Measurements from ENCODE around the gene POLN.

Gene POLN

GRCh38 chr4:2049381-2049780 is 192.5 kb downstream of the POLN start:
- no peak for DNase-seq
- Histone ChIP-seq H3K4me3 (ENCODE audit: control insufficient read depth in 1 of 7, extremely low read depth in 1 of 7, insufficient read depth in 4 of 7, low read depth in 2 of 7, low read length in 6 of 7) (no peak overlapping the region), H3K27ac (ENCODE audit: insufficient read depth in 1 of 2, low read depth in 1 of 2, low read length in 2 of 2, poor library complexity in 1 of 2, severe bottlenecking in 2 of 2) (no peak overlapping the region), H3K4me1 (ENCODE audit: control extremely low read depth in 1 of 4, control insufficient read depth in 4 of 4, insufficient read depth in 4 of 4, low read length in 3 of 4) (peaks cover 0 to 5% (median 0%) of the 10 kb centered on the region in 4 experiments), H3K36me3 (ENCODE audit: control insufficient read depth in 4 of 4, insufficient read depth in 4 of 4, low read length in 3 of 4) (peaks cover 0 to 3% (median 0%) of the 10 kb centered on the region in 4 experiments), H3K27me3 (replicated peaks in 2 of 5; ENCODE audit: control insufficient read depth in 4 of 5, insufficient read depth in 5 of 5, low read length in 4 of 5) (peaks cover 7 to 74% (median 32%) of the 10 kb centered on the region in 5 experiments), H3K9me3 (ENCODE audit: control extremely low read depth in 1 of 5, control insufficient read depth in 4 of 5, insufficient read depth in 2 of 5, low read depth in 1 of 5, low read length in 4 of 5) (peaks cover 0 to 4% (median 0%) of the 10 kb centered on the region in 5 experiments)
- 100% methylated on average over 4 of the region's 7 CpGs for WGBS (ENCODE audit: insufficient coverage)
- ChIA-PET POLR2A (no interaction called here), CTCF (no interaction called here)

GRCh38 chr4:2048831-2049230 is 193.1 kb downstream of the POLN start:
- 98% methylated on average over 4 of the region's 8 CpGs for WGBS (ENCODE audit: insufficient coverage)
- CTCF ChIA-PET: no interaction called here
- POLR2A ChIA-PET: no interaction called here
- Histone ChIP-seq H3K4me1 (ENCODE audit: control extremely low read depth in 1 of 4, control insufficient read depth in 4 of 4, insufficient read depth in 4 of 4, low read length in 3 of 4) (peaks cover 0 to 5% (median 0%) of the 10 kb centered on the region in 4 experiments), H3K27me3 (replicated peaks in 2 of 5; ENCODE audit: control insufficient read depth in 4 of 5, insufficient read depth in 5 of 5, low read length in 4 of 5) (peaks cover 7 to 71% (median 32%) of the 10 kb centered on the region in 5 experiments), H3K4me3 (ENCODE audit: control insufficient read depth in 1 of 7, extremely low read depth in 1 of 7, insufficient read depth in 4 of 7, low read depth in 2 of 7, low read length in 6 of 7) (no peak overlapping the region), H3K36me3 (ENCODE audit: control insufficient read depth in 4 of 4, insufficient read depth in 4 of 4, low read length in 3 of 4) (peaks cover 0 to 3% (median 0%) of the 10 kb centered on the region in 4 experiments), H3K27ac (ENCODE audit: insufficient read depth in 1 of 2, low read depth in 1 of 2, low read length in 2 of 2, poor library complexity in 1 of 2, severe bottlenecking in 2 of 2) (no peak overlapping the region), H3K9me3 (ENCODE audit: control extremely low read depth in 1 of 5, control insufficient read depth in 4 of 5, insufficient read depth in 2 of 5, low read depth in 1 of 5, low read length in 4 of 5) (peaks cover 0 to 4% (median 0%) of the 10 kb centered on the region in 5 experiments)
- no peak for DNase-seq

GRCh38 chr4:2047781-2048581 is 193.9 kb downstream of the POLN start:
- no peak for DNase-seq
- WGBS (ENCODE audit: insufficient coverage): 96% methylated on average over 25 of the region's 25 CpGs
- H3K27me3 ChIP-seq (replicated peaks in 2 of 5; ENCODE audit: control insufficient read depth in 4 of 5, insufficient read depth in 5 of 5, low read length in 4 of 5): peaks cover 6 to 76% (median 36%) of the 10 kb centered on the region in 5 experiments

GRCh38 chr4:2047031-2047660 is 194.8 kb downstream of the POLN start:
- CTCF ChIA-PET: no interaction called here
- WGBS (ENCODE audit: insufficient coverage): 41% methylated on average over 44 of the region's 57 CpGs
- H3K27me3 ChIP-seq (replicated peaks in 2 of 5; ENCODE audit: control insufficient read depth in 4 of 5, insufficient read depth in 5 of 5, low read length in 4 of 5): peaks cover 0 to 74% (median 39%) of the 10 kb centered on the region in 5 experiments
- no peak overlapping the region for H3K4me3 ChIP-seq (ENCODE audit: control insufficient read depth in 1 of 7, extremely low read depth in 1 of 7, insufficient read depth in 4 of 7, low read depth in 2 of 7, low read length in 6 of 7)
- H3K27ac ChIP-seq (ENCODE audit: insufficient read depth in 1 of 2, low read depth in 1 of 2, low read length in 2 of 2, poor library complexity in 1 of 2, severe bottlenecking in 2 of 2): no peak overlapping the region
- H3K4me1 ChIP-seq (ENCODE audit: control extremely low read depth in 1 of 4, control insufficient read depth in 4 of 4, insufficient read depth in 4 of 4, low read length in 3 of 4): peaks cover 0 to 9% (median 2%) of the 10 kb centered on the region in 4 experiments
- peak in 2 of 3 donors; percentile 40 to 41 for DNase-seq
- H3K36me3 ChIP-seq (ENCODE audit: control insufficient read depth in 4 of 4, insufficient read depth in 4 of 4, low read length in 3 of 4): peaks cover 0 to 3% (median 0%) of the 10 kb centered on the region in 4 experiments
- peaks cover 0 to 2% (median 0%) of the 10 kb centered on the region in 5 experiments for H3K9me3 ChIP-seq (ENCODE audit: control extremely low read depth in 1 of 5, control insufficient read depth in 4 of 5, insufficient read depth in 2 of 5, low read depth in 1 of 5, low read length in 4 of 5)
- POLR2A ChIA-PET: no interaction called here

More at GRCh38 chr4:2047781-2048581, 193.9 kb downstream of the POLN start:
- ChIA-PET POLR2A (no interaction called here), CTCF (no interaction called here)
- Histone ChIP-seq H3K9me3 (ENCODE audit: control extremely low read depth in 1 of 5, control insufficient read depth in 4 of 5, insufficient read depth in 2 of 5, low read depth in 1 of 5, low read length in 4 of 5) (peaks cover 0 to 2% (median 0%) of the 10 kb centered on the region in 5 experiments), H3K4me3 (ENCODE audit: control insufficient read depth in 1 of 7, extremely low read depth in 1 of 7, insufficient read depth in 4 of 7, low read depth in 2 of 7, low read length in 6 of 7) (no peak overlapping the region), H3K27ac (ENCODE audit: insufficient read depth in 1 of 2, low read depth in 1 of 2, low read length in 2 of 2, poor library complexity in 1 of 2, severe bottlenecking in 2 of 2) (no peak overlapping the region), H3K36me3 (ENCODE audit: control insufficient read depth in 4 of 4, insufficient read depth in 4 of 4, low read length in 3 of 4) (peaks cover 0 to 3% (median 0%) of the 10 kb centered on the region in 4 experiments), H3K4me1 (ENCODE audit: control extremely low read depth in 1 of 4, control insufficient read depth in 4 of 4, insufficient read depth in 4 of 4, low read length in 3 of 4) (peaks cover 0 to 5% (median 0%) of the 10 kb centered on the region in 4 experiments)

GRCh38 chr4:2046031-2046961 is 195.6 kb downstream of the POLN start:
- H3K4me1 ChIP-seq (ENCODE audit: control extremely low read depth in 1 of 4, control insufficient read depth in 4 of 4, insufficient read depth in 4 of 4, low read length in 3 of 4): peaks cover 0 to 15% (median 6%) of the 10 kb centered on the region in 4 experiments
- no peak for DNase-seq
- 69% methylated on average over 17 of the region's 28 CpGs for WGBS (ENCODE audit: insufficient coverage)
- peaks cover 0 to 2% (median 0%) of the 10 kb centered on the region in 5 experiments for H3K9me3 ChIP-seq (ENCODE audit: control extremely low read depth in 1 of 5, control insufficient read depth in 4 of 5, insufficient read depth in 2 of 5, low read depth in 1 of 5, low read length in 4 of 5)
- no peak overlapping the region for H3K27ac ChIP-seq (ENCODE audit: insufficient read depth in 1 of 2, low read depth in 1 of 2, low read length in 2 of 2, poor library complexity in 1 of 2, severe bottlenecking in 2 of 2)
- peaks cover 0 to 77% (median 36%) of the 10 kb centered on the region in 5 experiments for H3K27me3 ChIP-seq (replicated peaks in 2 of 5; ENCODE audit: control insufficient read depth in 4 of 5, insufficient read depth in 5 of 5, low read length in 4 of 5)
- H3K4me3 ChIP-seq (ENCODE audit: control insufficient read depth in 1 of 7, extremely low read depth in 1 of 7, insufficient read depth in 4 of 7, low read depth in 2 of 7, low read length in 6 of 7): no peak overlapping the region
- peaks cover 0 to 3% (median 0%) of the 10 kb centered on the region in 4 experiments for H3K36me3 ChIP-seq (ENCODE audit: control insufficient read depth in 4 of 4, insufficient read depth in 4 of 4, low read length in 3 of 4)
- ChIA-PET CTCF (no interaction called here), POLR2A (no interaction called here)

- peaks cover 0 to 73% (median 33%) of the 10 kb centered on the region in 5 experiments for H3K27me3 ChIP-seq (replicated peaks in 2 of 5; ENCODE audit: control insufficient read depth in 4 of 5, insufficient read depth in 5 of 5, low read length in 4 of 5)
Measured at GRCh38 chr4:2045518-2045951, 196.4 kb downstream of the POLN start.

More at GRCh38 chr4:2045518-2045951, 196.4 kb downstream of the POLN start:
- H3K27ac ChIP-seq (ENCODE audit: insufficient read depth in 1 of 2, low read depth in 1 of 2, low read length in 2 of 2, poor library complexity in 1 of 2, severe bottlenecking in 2 of 2): no peak overlapping the region
- H3K36me3 ChIP-seq (ENCODE audit: control insufficient read depth in 4 of 4, insufficient read depth in 4 of 4, low read length in 3 of 4): peaks cover 0 to 3% (median 0%) of the 10 kb centered on the region in 4 experiments
- no peak for DNase-seq
- WGBS (ENCODE audit: insufficient coverage): 87% methylated on average over 8 of the region's 11 CpGs
- peaks cover 0 to 2% (median 0%) of the 10 kb centered on the region in 5 experiments for H3K9me3 ChIP-seq (ENCODE audit: control extremely low read depth in 1 of 5, control insufficient read depth in 4 of 5, insufficient read depth in 2 of 5, low read depth in 1 of 5, low read length in 4 of 5)
- peaks cover 0 to 20% (median 10%) of the 10 kb centered on the region in 4 experiments for H3K4me1 ChIP-seq (ENCODE audit: control extremely low read depth in 1 of 4, control insufficient read depth in 4 of 4, insufficient read depth in 4 of 4, low read length in 3 of 4)
- POLR2A ChIA-PET: interaction anchor here (0.7 kb wide), 1 partner anchor 49 kb away, joined by 7 read pairs; no protein-coding TSS in a partner anchor
- CTCF ChIA-PET: no interaction called here
- H3K4me3 ChIP-seq (ENCODE audit: control insufficient read depth in 1 of 7, extremely low read depth in 1 of 7, insufficient read depth in 4 of 7, low read depth in 2 of 7, low read length in 6 of 7): no peak overlapping the region

Measured in common myeloid progenitor, CD34-positive (primary cell).